GM19043 (cell line): ENCODE results near the gene MAP1LC3B2.

Experiments
- ATAC-seq: cut with Tn5 transposase; IDR thresholded peaks from one replicate; pipeline ENCODE4 v1.9.1; 2021; ENCODE audit warnings: low read depth; ENCODE audit not compliant: unreplicated experiment

MAP1LC3B2 gene

GRCh38 chr12:116591855-116592637, 32.9 kb downstream of the MAP1LC3B2 start:
- no peak for ATAC-seq

DNA sequence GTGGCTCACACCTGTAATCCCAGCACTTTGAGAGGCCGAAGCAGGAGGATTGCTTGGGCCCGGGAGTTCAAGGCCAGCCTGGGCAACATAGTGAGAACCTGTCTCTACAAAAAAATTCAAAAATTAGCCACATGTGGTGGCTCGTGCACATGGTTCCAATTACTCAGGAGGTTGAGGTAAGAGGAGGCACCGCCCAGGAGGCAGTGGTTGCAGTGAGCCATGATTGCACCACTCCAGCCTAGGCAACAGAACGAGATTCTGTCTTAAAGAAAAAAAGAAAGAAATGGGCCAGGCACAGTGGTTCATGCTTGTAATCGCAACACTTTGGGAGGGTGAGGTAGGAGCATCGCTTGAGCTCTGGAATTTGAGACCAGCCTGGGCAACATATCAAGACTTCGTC, 33.5 kb downstream of the MAP1LC3B2 start:
- ATAC-seq: no peak

DNA sequence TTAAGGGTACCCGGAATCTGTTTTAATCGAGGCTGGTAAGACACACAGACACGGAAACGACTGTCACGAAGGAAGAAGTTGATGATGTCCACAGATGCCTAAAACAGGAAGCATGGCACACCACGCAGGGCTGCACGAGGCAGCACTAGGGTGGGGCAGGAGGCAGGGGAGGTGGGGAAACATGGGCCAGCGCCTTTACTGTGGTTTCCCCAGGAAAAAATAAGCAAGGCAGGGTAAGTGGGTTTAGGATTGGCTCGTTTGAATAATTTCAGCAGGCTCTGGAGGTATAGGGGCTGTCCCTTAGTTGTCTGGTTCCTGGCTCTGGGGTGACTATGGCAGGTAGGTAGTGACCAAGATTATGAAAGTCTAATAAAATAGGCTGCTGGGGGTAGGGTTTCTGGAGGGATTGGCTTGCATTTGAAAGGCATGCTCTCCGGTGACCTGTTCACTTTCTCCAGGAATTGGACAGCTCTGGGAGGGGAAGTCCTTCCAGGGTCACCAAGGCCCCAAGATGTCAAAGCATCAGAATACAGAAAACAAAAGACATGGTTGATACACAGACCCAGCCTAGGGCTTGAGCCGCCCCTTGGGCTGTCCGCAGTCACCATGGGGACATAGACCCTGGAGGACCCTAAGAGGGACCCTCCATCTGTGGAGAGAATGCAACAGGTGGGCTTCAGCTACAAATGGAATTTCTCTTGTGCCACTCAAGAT, 35.3 kb downstream of the MAP1LC3B2 start:
- ATAC-seq: no peak

- no peak for ATAC-seq
Measured at GRCh38 chr12:116595186-116595585, 36.0 kb downstream of the MAP1LC3B2 start.

- ATAC-seq: no peak
Measured at GRCh38 chr12:116595672-116596071, 36.5 kb downstream of the MAP1LC3B2 start.

- no peak for ATAC-seq
Measured at GRCh38 chr12:116597886-116598285, 38.7 kb downstream of the MAP1LC3B2 start.

DNA sequence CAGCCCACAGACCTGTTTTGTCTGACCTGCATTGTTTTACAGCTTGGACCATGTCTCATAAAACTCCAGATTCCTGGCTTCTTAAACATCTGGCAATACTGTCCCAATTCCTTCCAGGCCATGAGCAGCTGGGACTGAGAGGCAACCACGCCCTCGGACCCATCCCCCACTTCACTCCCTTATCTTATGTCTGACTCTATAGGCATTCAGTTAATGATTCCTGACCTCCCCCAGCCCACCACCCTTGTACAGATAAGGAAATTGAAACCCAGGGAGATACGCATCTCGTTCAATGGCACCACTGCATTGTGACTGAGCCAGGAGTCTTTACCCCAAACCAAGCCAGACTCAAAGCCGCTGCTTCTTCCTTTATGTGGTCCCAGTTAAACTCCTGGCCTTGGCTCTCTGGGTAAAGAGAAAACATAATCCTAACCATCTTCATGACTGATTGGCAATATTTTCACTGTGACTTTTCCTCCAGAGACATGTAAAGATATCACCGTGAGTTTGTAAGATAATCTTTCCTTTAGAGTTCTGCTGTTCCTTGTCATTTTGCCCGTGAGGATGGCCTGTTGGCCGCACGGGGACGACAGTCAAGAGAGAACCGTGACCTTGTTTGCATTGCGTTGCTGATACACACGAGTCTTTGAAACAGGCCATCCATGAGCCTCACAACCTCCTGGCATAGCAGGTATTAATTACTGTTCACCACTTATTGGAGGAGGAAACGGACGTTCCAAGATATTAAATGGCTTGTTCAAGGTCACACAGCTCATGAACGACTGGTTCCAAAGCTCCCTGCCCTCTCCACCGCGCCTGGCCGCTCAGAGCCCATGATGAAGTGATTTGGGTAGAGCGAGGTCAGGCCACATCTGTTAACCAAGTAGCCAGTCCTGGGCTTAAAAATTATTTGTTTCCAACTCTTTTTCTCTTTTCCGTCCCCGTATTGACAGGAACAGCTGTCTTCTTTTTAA, 39.4 kb downstream of the MAP1LC3B2 start:
- no peak for ATAC-seq

GRCh38 chr12:116599285-116600136, 40.3 kb downstream of the MAP1LC3B2 start:
- no peak for ATAC-seq

- no peak for ATAC-seq
Measured at GRCh38 chr12:116600959-116601918, 42.1 kb downstream of the MAP1LC3B2 start.

- no peak for ATAC-seq
Measured at GRCh38 chr12:116601933-116602810, 43.0 kb downstream of the MAP1LC3B2 start.

DNA sequence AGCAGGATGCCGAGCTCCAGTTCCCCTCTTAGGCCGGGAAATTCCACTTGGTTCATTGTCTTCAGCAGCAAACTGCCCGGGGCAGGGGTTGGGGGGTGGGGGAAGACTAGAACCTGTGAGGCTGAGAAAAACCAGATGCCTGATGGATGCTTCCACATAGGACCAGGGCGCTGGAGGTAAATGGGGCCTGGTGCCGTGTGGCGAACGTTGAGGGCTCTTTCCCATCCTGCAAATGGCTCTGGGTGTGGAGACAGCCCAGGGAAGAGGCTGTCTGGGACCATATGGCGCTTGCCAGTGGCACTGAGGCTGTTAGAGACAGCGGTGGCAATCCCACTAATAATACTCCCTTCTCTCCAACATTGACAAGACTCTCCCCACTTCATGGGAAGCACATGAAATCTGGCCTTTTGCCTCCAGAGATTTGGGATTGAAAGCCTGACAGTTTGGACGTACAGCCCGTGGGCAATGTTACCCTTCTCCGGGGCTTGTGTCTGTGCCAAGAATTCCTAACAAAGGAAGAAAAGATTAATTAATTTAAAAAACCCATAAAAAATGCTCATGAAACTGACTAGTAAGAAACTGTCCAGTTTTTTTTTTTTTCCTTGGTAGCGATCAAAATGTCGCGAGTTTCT, 44.5 kb downstream of the MAP1LC3B2 start:
- no peak for ATAC-seq

DNA sequence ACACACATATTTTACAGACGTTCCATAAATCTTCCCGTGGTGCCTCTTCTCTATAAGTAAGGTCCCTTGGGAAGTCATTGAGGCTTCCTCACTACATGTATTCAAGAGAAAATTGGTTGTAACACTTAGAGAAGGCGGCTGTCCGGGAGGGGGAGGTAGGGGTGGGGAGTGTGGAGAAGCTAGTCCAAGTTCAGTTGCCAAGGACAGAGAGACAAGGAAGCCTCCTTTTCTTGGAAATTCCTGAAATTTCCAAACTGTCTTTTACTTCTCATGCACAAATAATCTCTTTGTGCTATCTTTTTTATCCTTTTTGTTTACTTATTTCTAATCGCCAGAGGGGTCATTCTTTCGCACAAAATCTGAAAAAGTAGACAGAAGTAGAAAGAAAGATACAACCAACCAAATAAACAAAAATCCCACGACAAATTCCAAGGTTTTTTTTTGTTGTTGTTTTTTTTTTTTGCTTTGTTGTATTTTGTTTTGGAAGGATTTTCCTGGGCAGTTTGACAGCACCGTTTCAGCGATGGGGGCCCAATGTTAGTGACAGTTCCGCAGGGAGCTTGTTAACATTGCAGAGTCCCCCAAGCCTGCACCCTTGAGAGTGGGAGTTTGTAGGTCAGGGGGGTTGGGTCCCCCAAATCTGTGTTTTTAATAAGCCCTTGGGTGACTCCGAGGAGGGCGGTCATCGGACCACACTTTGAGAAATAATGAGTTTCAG, 45.2 kb downstream of the MAP1LC3B2 start:
- no peak for ATAC-seq

- ATAC-seq: no peak
Measured at GRCh38 chr12:116604951-116605641, 45.9 kb downstream of the MAP1LC3B2 start.

GRCh38 chr12:116606397-116606796, 47.2 kb downstream of the MAP1LC3B2 start:
- no peak for ATAC-seq

DNA sequence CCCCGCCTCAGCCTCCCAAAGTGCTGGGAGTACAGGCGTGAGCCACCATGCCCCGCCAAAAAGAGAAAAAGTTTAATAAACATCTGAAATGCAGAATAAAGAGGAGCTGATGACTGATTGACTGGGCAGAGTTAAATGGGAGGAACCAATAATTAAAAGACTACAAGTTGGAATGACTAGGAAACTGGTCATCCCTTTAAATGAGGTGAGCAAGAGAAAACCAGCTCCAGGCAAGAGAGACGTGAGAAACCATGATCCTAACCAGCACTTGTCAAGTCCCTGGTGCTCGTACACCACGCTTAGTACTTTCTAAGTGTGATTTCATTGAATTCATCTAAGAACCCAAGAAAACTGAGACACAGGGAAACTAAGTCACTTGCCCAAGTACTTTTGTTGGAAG, 47.9 kb downstream of the MAP1LC3B2 start:
- ATAC-seq: no peak
